Activated T-cell treated with anti-CD3 and anti-CD28 coated beads, Interleukin-2, amount 50 U/mL, for 72 hours (primary cell): ENCODE data around the gene ACIN1. TPM values are rescaled to one million over a fixed set of nuclear protein-coding genes. Genes with fewer than 3 reads are reported as not detected.

ENCODE experiments used
- ATAC-seq, 2 donors: fragments of 150-1000 bp; cut with Tn5 transposase; replicated peaks in 1 of 2; 2 replicates each; pipeline ENCODE4 v1.10.0; 2021; ENCODE audit warnings: moderate library complexity in 2 of 2, mild to moderate bottlenecking in 1 of 2
- DNase-seq, 2 donors: peaks; one replicate each; pipeline ENCODE4 v3.0.0; 2021 to 2022; ENCODE audit warnings: mixed read lengths in 1 of 2
- H3K27ac Mint-ChIP-seq: one replicate; pipeline ENCODE4 v1.8.0; 2022; ENCODE audit warnings: mild to moderate bottlenecking, moderate library complexity, mixed read lengths
- H3K27me3 Mint-ChIP-seq: one replicate; pipeline ENCODE4 v1.8.0; 2022; ENCODE audit warnings: low read depth, mixed read lengths
- H3K36me3 Mint-ChIP-seq, 2 donors: one replicate each; pipeline ENCODE4 v1.8.0; 2022; ENCODE audit warnings: mixed read lengths in 2 of 2, mild to moderate bottlenecking in 1 of 2; ENCODE audit not compliant: insufficient read depth in 2 of 2
- H3K4me1 Mint-ChIP-seq: one replicate; pipeline ENCODE4 v1.8.0; 2022; ENCODE audit warnings: low read depth, mixed read lengths
- H3K4me3 Mint-ChIP-seq, 2 donors: one replicate each; pipeline ENCODE4 v1.8.0; 2022; ENCODE audit warnings: mild to moderate bottlenecking in 2 of 2, mixed read lengths in 2 of 2, moderate library complexity in 2 of 2
- H3K9me3 Mint-ChIP-seq, 2 donors: one replicate each; pipeline ENCODE4 v1.8.0; 2022; ENCODE audit warnings: mixed read lengths in 2 of 2
- total RNA-seq, 2 donors: library from RNA; stranded (reverse); gene quantifications; one replicate each; pipeline ENCODE4 v1.2.3, GENCODE V29; 2022

The ACIN1 gene
- total RNA-seq, 2 donors from 2014 or later: 162 to 188 TPM

DNA sequence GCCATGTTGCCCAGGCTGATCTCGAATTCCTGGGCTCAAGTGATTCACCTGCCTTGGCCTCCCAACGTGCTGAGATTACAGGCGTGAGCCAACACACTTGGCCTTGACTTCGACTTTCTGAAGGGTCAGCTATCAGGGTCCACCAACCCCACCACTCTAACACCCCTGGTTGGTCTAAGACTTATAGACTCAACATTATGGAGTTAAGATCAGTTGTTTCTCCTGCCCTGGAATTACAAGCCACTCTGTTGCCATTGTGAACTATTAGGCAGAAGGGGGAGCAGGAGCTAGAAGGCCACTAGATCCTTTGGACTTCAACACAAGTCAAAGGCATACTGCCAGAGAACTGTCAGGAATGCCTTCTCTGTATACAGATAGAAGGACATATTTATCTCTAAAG, 54.8 kb downstream of the ACIN1 start:
- no peak overlapping the region for H3K4me3 Mint-ChIP-seq
- ATAC-seq: no peak
- H3K27me3 Mint-ChIP-seq: no peaks in the 10 kb centered on the region

GRCh38 chr14:23035303-23036144, 59.4 kb downstream of the ACIN1 start:
- H3K27ac Mint-ChIP-seq: peak overlapping the region; percentile 93
- peaks cover 39% of the 10 kb centered on the region for H3K4me1 Mint-ChIP-seq
- H3K9me3 Mint-ChIP-seq: peaks cover 0 to 2% of the 10 kb centered on the region in 2 donors
- no peaks in the 10 kb centered on the region for H3K27me3 Mint-ChIP-seq
- DNase-seq: no peak
- peak overlapping the region; percentile 88 to 97 for H3K4me3 Mint-ChIP-seq
- no peak for ATAC-seq
- peaks cover 13 to 28% of the 10 kb centered on the region in 2 donors for H3K36me3 Mint-ChIP-seq

More for the DNA sequence above, 54.8 kb downstream of the ACIN1 start:
- Mint-ChIP-seq H3K27ac (no peak overlapping the region), H3K9me3 (peaks cover 0 to 2% of the 10 kb centered on the region in 2 donors), H3K4me1 (peaks cover 9% of the 10 kb centered on the region), H3K36me3 (no peaks in the 10 kb centered on the region)
- no peak for DNase-seq

DNA sequence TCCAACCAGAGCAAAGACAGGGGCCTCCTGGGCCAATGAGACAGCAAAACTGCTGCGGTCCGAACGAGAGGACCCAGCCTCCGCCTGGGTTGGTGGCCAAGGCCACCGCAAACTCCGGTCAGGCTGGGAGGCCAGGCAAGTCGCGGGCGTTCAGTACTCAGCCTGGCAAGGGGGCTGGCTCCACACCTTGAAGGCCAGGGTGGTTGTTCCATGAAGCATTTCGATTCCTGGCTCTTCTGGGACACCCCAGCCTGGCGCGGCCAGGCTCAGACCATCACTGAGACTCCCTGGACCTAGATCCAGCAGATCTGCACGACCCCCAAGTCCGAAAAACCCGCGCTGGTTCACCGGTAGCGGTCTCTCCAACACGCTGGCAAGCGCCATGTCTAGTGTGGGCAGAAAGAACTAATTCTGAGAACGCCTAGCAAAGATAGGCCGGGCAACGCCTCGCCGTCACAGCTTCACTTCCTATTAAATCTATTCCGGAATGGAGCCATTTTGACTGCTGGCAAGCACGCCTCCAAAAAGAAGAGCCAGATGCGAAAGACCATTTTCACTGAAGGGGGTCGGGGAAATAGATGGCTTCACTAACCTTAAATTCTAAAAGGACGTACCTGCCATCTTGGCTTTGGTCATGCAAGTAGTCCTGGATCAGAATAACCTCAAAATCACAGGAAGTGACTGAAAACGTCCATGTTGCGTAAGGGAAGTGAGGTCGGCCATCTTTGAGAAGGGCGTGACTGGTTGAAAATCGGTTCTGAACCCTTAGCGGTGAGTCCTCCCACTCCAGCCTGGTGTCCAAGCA, 60.2 kb downstream of the ACIN1 start, which contains the start of gene PSMB5:
Gene PSMB5, minus strand, starts transcription at position 403 of the 805 bp plus-strand sequence. Its CDS starts 19 bp downstream, at position 384.
- Mint-ChIP-seq H3K4me3 (peak within 1 kb of the TSS; percentile 88 to 97), H3K27ac (peak within 1 kb of the TSS; percentile 93), H3K27me3 (no peaks in the 10 kb centered on the region), H3K9me3 (peaks cover 0 to 2% of the 10 kb centered on the region in 2 donors), H3K36me3 (peaks cover 13 to 29% of the 10 kb centered on the region in 2 donors), H3K4me1 (peaks cover 39% of the 10 kb centered on the region)
- ATAC-seq: peak; percentile 93 to 94
- DNase-seq: peak; percentile 86 to 93

DNA sequence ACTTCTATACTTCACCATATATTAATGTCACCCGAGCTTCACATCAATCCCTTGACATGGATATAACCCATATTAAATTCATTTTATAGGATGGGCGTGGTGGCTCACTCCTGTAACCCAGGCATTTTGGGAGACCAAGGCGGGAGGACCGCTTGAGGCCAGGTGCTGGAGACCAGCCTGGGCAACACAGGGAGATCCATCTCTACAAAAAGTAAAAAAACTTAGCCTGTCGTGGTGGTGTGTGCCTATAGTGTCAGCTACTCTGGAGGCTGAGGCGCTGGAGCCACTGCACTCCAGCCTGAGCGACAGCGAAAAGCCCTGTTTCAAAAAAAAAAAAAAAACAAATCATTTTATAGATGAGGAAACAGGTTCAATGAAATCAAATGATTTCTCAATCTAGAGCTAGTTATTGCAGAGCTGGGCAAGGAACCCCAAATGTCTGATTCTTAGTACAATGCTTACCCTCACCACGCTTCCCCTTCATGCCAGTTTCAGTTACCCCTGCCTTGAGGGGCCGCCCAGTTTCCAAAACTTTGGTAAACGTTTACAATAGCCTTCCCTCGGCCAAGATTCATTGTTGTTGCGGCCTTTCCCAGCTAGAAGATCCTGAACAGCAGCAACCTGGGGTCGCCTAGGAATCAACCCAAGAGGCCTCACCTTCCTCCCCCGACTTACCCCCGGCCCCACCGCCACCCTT, 61.0 kb downstream of the ACIN1 start:
- H3K36me3 Mint-ChIP-seq: peaks cover 13 to 35% of the 10 kb centered on the region in 2 donors
- no peak for DNase-seq
- peak overlapping the region; percentile 88 to 97 for H3K4me3 Mint-ChIP-seq
- H3K9me3 Mint-ChIP-seq: peaks cover 0 to 2% of the 10 kb centered on the region in 2 donors
- peaks cover 47% of the 10 kb centered on the region for H3K4me1 Mint-ChIP-seq
- peak overlapping the region; percentile 93 for H3K27ac Mint-ChIP-seq
- no peaks in the 10 kb centered on the region for H3K27me3 Mint-ChIP-seq
- peak in 1 of 2 donors; percentile 11 for ATAC-seq

GRCh38 chr14:23033251-23033727, 61.6 kb downstream of the ACIN1 start:
- Mint-ChIP-seq H3K4me3 (peak overlapping the region; percentile 88 to 97), H3K9me3 (peaks cover 0 to 2% of the 10 kb centered on the region in 2 donors), H3K4me1 (peaks cover 52% of the 10 kb centered on the region), H3K36me3 (peaks cover 14 to 35% of the 10 kb centered on the region in 2 donors), H3K27me3 (no peaks in the 10 kb centered on the region), H3K27ac (peak overlapping the region; percentile 93)
- no peak for DNase-seq
- ATAC-seq: no peak

DNA sequence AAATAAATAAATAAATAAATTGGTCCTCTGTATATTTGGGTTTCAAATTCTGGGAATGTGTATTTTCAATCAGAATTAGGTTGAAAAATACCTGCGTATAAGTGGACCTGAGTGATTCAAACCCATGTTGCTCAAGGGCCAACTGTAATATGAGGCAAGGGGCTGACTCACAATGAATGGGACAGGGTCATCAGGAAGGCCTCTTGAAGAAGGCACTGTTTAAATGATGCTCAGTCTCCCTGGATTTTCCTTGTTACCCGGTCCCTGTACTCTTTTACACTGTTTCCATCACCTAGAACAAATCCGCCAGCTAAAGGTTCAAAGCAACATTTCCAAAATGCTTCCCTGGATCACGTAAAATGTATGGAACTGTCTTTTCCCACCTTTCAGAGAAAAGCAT, 64.0 kb downstream of the ACIN1 start:
- peak overlapping the region in 1 of 2 donors; percentile 49 for H3K4me3 Mint-ChIP-seq
- no peak for DNase-seq
- no peak for ATAC-seq
- H3K27me3 Mint-ChIP-seq: no peaks in the 10 kb centered on the region
- peaks cover 16 to 42% of the 10 kb centered on the region in 2 donors for H3K36me3 Mint-ChIP-seq
- peak overlapping the region; percentile 87 for H3K27ac Mint-ChIP-seq
- H3K4me1 Mint-ChIP-seq: peaks cover 62% of the 10 kb centered on the region
- peaks cover 0 to 2% of the 10 kb centered on the region in 2 donors for H3K9me3 Mint-ChIP-seq

- H3K4me3 Mint-ChIP-seq: peak overlapping the region; percentile 12 to 16
- H3K36me3 Mint-ChIP-seq: peaks cover 14 to 54% of the 10 kb centered on the region in 2 donors
- H3K27ac Mint-ChIP-seq: peak overlapping the region; percentile 96
- peaks cover 68% of the 10 kb centered on the region for H3K4me1 Mint-ChIP-seq
- no peaks in the 10 kb centered on the region for H3K27me3 Mint-ChIP-seq
- DNase-seq (peak; percentile 22 to 24), ATAC-seq (peak; percentile 65 to 73)
- H3K9me3 Mint-ChIP-seq: no peaks in the 10 kb centered on the region
Measured at GRCh38 chr14:23028799-23029198, 66.1 kb downstream of the ACIN1 start.

DNA sequence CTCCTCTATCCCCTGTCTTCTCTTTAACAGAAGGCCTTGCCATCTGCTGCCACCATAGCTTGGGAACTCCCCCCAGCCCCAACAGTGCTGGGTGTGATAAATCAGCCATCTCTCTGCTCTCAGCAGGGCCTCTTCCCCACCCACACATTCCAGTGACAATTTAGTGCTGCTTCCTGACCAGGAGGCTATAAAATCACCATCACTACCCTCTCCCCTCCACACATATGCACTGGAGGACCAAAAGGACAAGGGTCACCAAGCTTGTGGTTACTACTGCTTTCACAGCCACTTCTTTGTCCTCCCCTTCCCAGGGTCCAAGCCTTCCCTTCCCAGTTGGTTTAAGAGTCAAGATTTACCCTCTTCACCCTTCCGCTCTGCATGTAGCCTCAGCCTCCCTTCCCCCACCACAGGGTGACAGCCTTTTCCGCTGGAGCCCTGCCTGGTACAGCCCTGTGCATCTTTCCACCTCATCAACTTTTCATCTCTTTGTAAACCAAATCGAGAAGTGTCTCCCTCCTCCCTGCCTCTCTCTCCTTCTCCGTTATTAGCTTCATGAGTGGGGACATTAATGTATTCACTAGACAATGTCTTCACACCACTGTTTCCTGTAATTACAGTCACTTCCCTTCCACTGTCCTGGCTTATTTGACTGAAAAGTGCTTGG, 69.7 kb downstream of the ACIN1 start:
- peak in 1 of 2 donors; percentile 18 for DNase-seq
- peak overlapping the region; percentile 66 for H3K27ac Mint-ChIP-seq
- H3K9me3 Mint-ChIP-seq: no peaks in the 10 kb centered on the region
- H3K27me3 Mint-ChIP-seq: no peaks in the 10 kb centered on the region
- ATAC-seq: peak; percentile 47 to 48
- peaks cover 79% of the 10 kb centered on the region for H3K4me1 Mint-ChIP-seq
- peak overlapping the region; percentile 54 to 70 for H3K4me3 Mint-ChIP-seq
- H3K36me3 Mint-ChIP-seq: peaks cover 3 to 28% of the 10 kb centered on the region in 2 donors

DNA sequence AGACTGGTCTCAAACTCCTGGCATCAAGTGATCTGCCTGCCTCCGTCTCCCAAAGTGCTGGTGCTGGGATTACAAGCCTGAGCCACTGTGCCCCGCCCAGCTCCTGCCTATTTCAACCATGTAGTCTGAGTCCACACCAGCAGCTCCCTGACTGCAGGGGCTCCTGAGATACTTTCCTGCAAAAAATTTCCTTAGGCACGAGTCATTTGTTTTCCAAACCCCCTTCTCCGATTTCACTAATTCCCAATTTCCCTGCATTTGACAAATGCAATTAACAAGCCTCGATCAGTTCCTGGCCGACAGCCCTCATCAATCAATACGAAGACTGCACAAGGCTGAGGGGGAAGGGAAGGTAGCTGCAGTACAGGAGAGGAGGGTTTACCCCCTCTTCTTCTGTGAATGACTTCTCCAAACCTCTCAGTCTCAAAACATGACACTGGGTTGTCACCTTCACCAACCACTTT, 70.3 kb downstream of the ACIN1 start:
- DNase-seq: no peak
- H3K4me1 Mint-ChIP-seq: peaks cover 80% of the 10 kb centered on the region

DNA sequence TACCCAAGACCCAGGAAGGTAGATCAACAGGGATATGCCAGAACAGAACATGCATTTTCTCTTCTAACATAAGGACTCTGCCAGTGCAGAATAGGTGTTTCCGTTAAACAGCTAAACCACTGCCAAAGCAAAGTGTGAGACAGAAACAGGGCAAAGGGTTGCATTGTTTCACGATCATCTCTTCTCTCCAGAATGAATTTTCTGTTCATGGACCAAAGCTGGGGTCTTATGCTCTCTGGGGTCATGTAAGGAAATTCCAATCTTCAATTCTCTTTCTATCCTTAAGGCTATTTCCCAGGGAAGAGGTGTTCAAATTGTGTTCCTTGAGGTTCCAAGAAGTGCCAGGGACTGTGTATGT, 71.2 kb downstream of the ACIN1 start:
- Mint-ChIP-seq H3K27ac (peak overlapping the region; percentile 25), H3K4me3 (peak overlapping the region in 1 of 2 donors; percentile 13), H3K9me3 (no peaks in the 10 kb centered on the region), H3K4me1 (peaks cover 72% of the 10 kb centered on the region), H3K36me3 (peaks cover 3 to 21% of the 10 kb centered on the region in 2 donors), H3K27me3 (no peaks in the 10 kb centered on the region)
- DNase-seq: no peak
- ATAC-seq: no peak

More for the DNA sequence above, 70.3 kb downstream of the ACIN1 start:
- ATAC-seq: peak; percentile 59 to 61
- Mint-ChIP-seq H3K27ac (peak overlapping the region; percentile 66), H3K36me3 (peaks cover 3 to 27% of the 10 kb centered on the region in 2 donors), H3K4me3 (peak overlapping the region; percentile 54 to 70), H3K27me3 (no peaks in the 10 kb centered on the region), H3K9me3 (no peaks in the 10 kb centered on the region)

DNA sequence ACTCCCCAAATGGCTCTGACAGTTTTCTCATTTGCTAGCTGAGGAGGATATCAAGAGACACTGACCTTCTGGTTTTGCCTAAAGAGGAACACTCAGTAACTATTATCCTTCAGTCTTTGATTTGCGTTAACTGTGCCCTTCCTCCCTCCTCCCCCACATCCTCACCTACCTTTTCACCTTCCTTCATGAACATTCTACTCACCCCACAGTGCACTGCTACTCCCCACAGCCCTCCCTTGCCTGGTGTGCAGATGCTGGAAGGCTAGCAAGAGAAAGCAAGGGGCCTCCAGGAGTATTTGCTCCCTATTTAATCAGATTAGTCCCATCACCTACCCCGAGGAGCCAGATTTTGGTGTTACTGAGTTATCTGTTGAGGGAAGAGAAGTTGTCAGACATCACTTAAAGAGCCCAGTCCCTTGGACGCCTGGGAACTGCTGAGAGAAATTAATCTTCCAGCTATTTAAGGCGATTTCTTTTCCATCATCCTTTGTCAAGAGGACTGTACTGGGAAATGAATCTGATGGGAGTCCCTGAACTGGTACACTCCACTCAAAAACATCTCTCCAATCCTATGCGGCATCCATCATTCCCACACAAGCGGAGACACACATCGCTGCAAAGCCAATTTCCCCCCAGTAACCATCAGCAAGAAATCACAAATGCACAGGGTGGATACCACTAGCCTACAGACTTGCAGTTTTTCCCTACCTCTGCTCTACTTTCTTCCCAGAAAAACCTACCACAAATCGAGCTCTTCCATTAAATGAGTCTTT, 71.7 kb downstream of the ACIN1 start:
- ATAC-seq (no peak), DNase-seq (no peak)
- no peaks in the 10 kb centered on the region for H3K9me3 Mint-ChIP-seq
- H3K27ac Mint-ChIP-seq: peak overlapping the region; percentile 58
- peak overlapping the region; percentile 16 to 60 for H3K4me3 Mint-ChIP-seq
- H3K36me3 Mint-ChIP-seq: peaks cover 2 to 21% of the 10 kb centered on the region in 2 donors
- H3K27me3 Mint-ChIP-seq: no peaks in the 10 kb centered on the region
- peaks cover 68% of the 10 kb centered on the region for H3K4me1 Mint-ChIP-seq
